Astrocyte (in vitro differentiated cells and primary cell): Measurements from ENCODE around the gene AFF3. TPM values are rescaled to one million over a fixed set of nuclear protein-coding genes. Genes with fewer than 3 reads are reported as not detected.

Source experiments
- DNase-seq: peaks from one replicate; pipeline ENCODE4 v3.0.0-alpha.2; 2010; ENCODE audit warnings: low read depth
- FAIRE-seq: peaks from 2 replicates; lab custom pipeline; 2011; peaks lifted over from hg19 to GRCh38; lab: Jason Lieb, UNC
- H2AFZ ChIP-seq: 2 replicates; pipeline ENCODE4 v1.6.0; 2012; ENCODE audit warnings: low read depth, low read length, inconsistent platforms
- H3K27ac ChIP-seq: 2 replicates; pipeline ENCODE4 v1.5.1; 2011; ENCODE audit warnings: low read depth, low read length, inconsistent platforms
- H3K27me3 ChIP-seq: 2 replicates; pipeline ENCODE4 v1.6.0; 2011; ENCODE audit warnings: low read length, inconsistent platforms; ENCODE audit not compliant: insufficient read depth
- H3K36me3 ChIP-seq: 2 replicates; pipeline ENCODE4 v1.5.1; 2011; ENCODE audit warnings: low read length, inconsistent platforms; ENCODE audit not compliant: insufficient read depth
- H3K4me1 ChIP-seq: 2 replicates; pipeline ENCODE4 v1.5.1; 2011; ENCODE audit warnings: low read length, inconsistent platforms; ENCODE audit not compliant: insufficient read depth
- H3K4me2 ChIP-seq: 2 replicates; pipeline ENCODE4 v1.6.0; 2012; ENCODE audit warnings: low read length, inconsistent platforms
- H3K4me3 ChIP-seq: 2 replicates; pipeline ENCODE4 v1.5.1; 2011; ENCODE audit warnings: low read depth, mild to moderate bottlenecking, low read length, inconsistent platforms; ENCODE audit not compliant: insufficient read depth
- H3K79me2 ChIP-seq: 2 replicates; pipeline ENCODE4 v1.6.0; 2012; ENCODE audit warnings: mild to moderate bottlenecking, low read length, inconsistent platforms; ENCODE audit not compliant: insufficient read depth
- H3K9ac ChIP-seq: 2 replicates; pipeline ENCODE4 v1.6.0; 2012; ENCODE audit warnings: mild to moderate bottlenecking, low read length, inconsistent platforms
- H3K9me3 ChIP-seq: 2 replicates; pipeline ENCODE4 v1.5.1; 2012; ENCODE audit warnings: low read depth, mild to moderate bottlenecking, low read length, inconsistent platforms; ENCODE audit not compliant: insufficient read depth
- H4K20me1 ChIP-seq: 2 replicates; pipeline ENCODE4 v1.6.0; 2012; ENCODE audit warnings: low read length, inconsistent platforms; ENCODE audit not compliant: insufficient read depth
- H3K27ac Mint-ChIP-seq: one replicate; pipeline ENCODE4 v1.8.0; 2021; ENCODE audit warnings: mild to moderate bottlenecking, mixed read lengths; ENCODE audit not compliant: unreplicated experiment
- H3K27me3 Mint-ChIP-seq: one replicate; pipeline ENCODE4 v1.8.0; 2021; ENCODE audit warnings: low read depth, mixed read lengths; ENCODE audit not compliant: unreplicated experiment
- H3K36me3 Mint-ChIP-seq: one replicate; pipeline ENCODE4 v1.8.0; 2021; ENCODE audit warnings: low read depth, mixed read lengths; ENCODE audit not compliant: unreplicated experiment
- H3K4me1 Mint-ChIP-seq: one replicate; pipeline ENCODE4 v1.8.0; 2021; ENCODE audit warnings: low read depth, mixed read lengths; ENCODE audit not compliant: unreplicated experiment
- H3K4me3 Mint-ChIP-seq: one replicate; pipeline ENCODE4 v1.8.0; 2021; ENCODE audit warnings: mild to moderate bottlenecking, moderate library complexity, mixed read lengths; ENCODE audit not compliant: unreplicated experiment
- H3K9me3 Mint-ChIP-seq: one replicate; pipeline ENCODE4 v1.8.0; 2021; ENCODE audit warnings: mild to moderate bottlenecking, mixed read lengths; ENCODE audit not compliant: unreplicated experiment
- CTCF ChIP-seq: IDR thresholded peaks from 2 replicates; pipeline ENCODE4 v1.5.1; 2011; ENCODE audit warnings: low read depth, mild to moderate bottlenecking, inconsistent platforms, low read length, moderate library complexity; ENCODE audit not compliant: insufficient read depth
- EZH2 ChIP-seq: IDR thresholded peaks from 2 replicates; pipeline ENCODE4 v1.6.1; 2012; ENCODE audit warnings: mild to moderate bottlenecking, low read length, inconsistent platforms; ENCODE audit not compliant: insufficient read depth
- total RNA-seq: library from RNA; stranded (reverse); gene quantifications from 2 replicates; pipeline ENCODE4 v1.2.1, GENCODE V29; 2021

The AFF3 gene
- total RNA-seq, 1 donor from 2014 or later, result 14.7 TPM

DNA sequence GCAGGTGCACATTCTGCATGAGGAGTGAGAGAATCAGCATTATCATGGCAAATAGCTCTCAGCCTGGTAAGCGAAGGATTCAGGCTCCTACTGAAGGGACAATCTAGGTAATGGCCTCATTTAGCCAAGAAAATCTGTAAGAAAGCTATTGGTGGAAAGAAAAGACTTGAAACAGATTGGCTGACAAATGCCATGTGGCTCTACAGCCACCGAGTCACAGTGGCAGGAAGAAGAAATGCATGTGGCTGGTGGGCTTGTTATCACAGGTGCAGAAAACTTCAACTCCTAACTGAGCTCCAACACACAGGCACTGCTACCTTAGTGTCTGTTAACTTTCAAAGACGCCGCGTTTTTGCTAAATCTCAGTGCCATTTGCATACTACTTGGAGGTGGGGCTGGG, 592.0 kb downstream of the AFF3 start:
- Histone ChIP-seq H3K36me3 (peaks cover 12% of the 10 kb centered on the region), H4K20me1 (no peaks in the 10 kb centered on the region), H3K4me1 (no peaks in the 10 kb centered on the region), H3K9ac (no peak overlapping the region), H3K4me3 (no peak overlapping the region), H2AFZ (no peak overlapping the region), H3K79me2 (no peaks in the 10 kb centered on the region), H3K4me2 (no peak overlapping the region), H3K27ac (no peak overlapping the region), H3K27me3 (no peaks in the 10 kb centered on the region), H3K9me3 (no peaks in the 10 kb centered on the region)
- no peak for DNase-seq
- H3K27me3 Mint-ChIP-seq, result peaks cover 8% of the 10 kb centered on the region
- H3K36me3 Mint-ChIP-seq, result peaks cover 25% of the 10 kb centered on the region
- H3K27ac Mint-ChIP-seq, result no peak overlapping the region
- FAIRE-seq, result no peak
- peaks cover 4% of the 10 kb centered on the region for H3K4me1 Mint-ChIP-seq
- H3K9me3 Mint-ChIP-seq, result no peaks in the 10 kb centered on the region
- TF ChIP-seq CTCF (no peak), EZH2 (no peak)
- no peak overlapping the region for H3K4me3 Mint-ChIP-seq

- Histone ChIP-seq H3K9ac (no peak overlapping the region), H3K4me1 (no peaks in the 10 kb centered on the region), H4K20me1 (no peaks in the 10 kb centered on the region), H3K27me3 (no peaks in the 10 kb centered on the region), H3K27ac (no peak overlapping the region), H3K9me3 (no peaks in the 10 kb centered on the region), H2AFZ (no peak overlapping the region), H3K79me2 (no peaks in the 10 kb centered on the region), H3K4me2 (no peak overlapping the region), H3K4me3 (no peak overlapping the region), H3K36me3 (peaks cover 3% of the 10 kb centered on the region)
- TF ChIP-seq CTCF (no peak), EZH2 (no peak)
- Mint-ChIP-seq H3K4me1 (peaks cover 13% of the 10 kb centered on the region), H3K9me3 (no peaks in the 10 kb centered on the region), H3K4me3 (no peak overlapping the region), H3K27ac (peak overlapping the region; percentile 38), H3K27me3 (no peaks in the 10 kb centered on the region), H3K36me3 (peaks cover 10% of the 10 kb centered on the region)
- DNase-seq (no peak), FAIRE-seq (no peak)
Measured at GRCh38 chr2:99545604-99546003, 596.8 kb downstream of the AFF3 start.

DNA sequence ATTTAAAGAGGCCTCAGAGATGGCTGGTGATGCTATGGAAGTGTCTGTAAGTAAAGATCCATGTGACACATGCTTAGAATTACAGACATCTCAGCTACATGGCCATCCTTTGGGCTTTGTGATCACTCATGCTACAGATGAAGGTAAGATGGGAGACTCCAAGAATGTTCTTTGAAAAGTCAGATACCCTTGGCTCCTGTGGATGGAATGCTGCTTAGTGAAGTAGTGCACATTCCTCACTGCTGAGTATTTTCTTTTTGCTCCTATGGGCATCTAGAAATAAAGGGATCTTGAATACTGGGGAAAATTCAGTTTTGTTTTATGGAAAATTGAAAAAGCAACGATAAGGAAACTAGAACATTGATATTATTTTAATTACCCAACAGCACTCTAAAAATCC, 597.3 kb downstream of the AFF3 start:
- Mint-ChIP-seq H3K27me3 (no peaks in the 10 kb centered on the region), H3K4me3 (no peak overlapping the region), H3K27ac (no peak overlapping the region), H3K9me3 (no peaks in the 10 kb centered on the region), H3K4me1 (peaks cover 13% of the 10 kb centered on the region), H3K36me3 (peaks cover 9% of the 10 kb centered on the region)
- Histone ChIP-seq H3K36me3 (no peaks in the 10 kb centered on the region), H3K4me2 (peak overlapping the region; percentile 6), H4K20me1 (no peaks in the 10 kb centered on the region), H2AFZ (no peak overlapping the region), H3K4me3 (no peak overlapping the region), H3K27me3 (no peaks in the 10 kb centered on the region), H3K9me3 (no peaks in the 10 kb centered on the region), H3K4me1 (no peaks in the 10 kb centered on the region), H3K9ac (no peak overlapping the region), H3K79me2 (no peaks in the 10 kb centered on the region), H3K27ac (no peak overlapping the region)
- FAIRE-seq, result peak; percentile 63
- TF ChIP-seq EZH2 (no peak), CTCF (no peak)
- peak; percentile 66 for DNase-seq
